MCF 10A (cell line): ENCODE measurements around the gene BMP8B. TPM values are rescaled to one million over a fixed set of nuclear protein-coding genes. Genes with fewer than 3 reads are reported as not detected.

Source experiments
- BruUV-seq: library from RNA; stranded (reverse); fragments of 400-500 nt; replicated peaks from 2 replicates; lab custom pipeline; 2021; lab: Mats Ljungman, UMichigan
- CTCF ChIA-PET: fragments of 300-600 bp; sonication (Branson Sonifier 250); formaldehyde crosslinking; extraction: SDS; loops from one replicate; lab custom pipeline; 2021; ENCODE audit warnings: antibody characterized with exemption, inconsistent platforms; lab: Yijun Ruan, JAX
- POLR2A ChIA-PET: fragments of 300-600, 350-650 bp; sonication (Branson Sonifier 250); formaldehyde crosslinking; extraction: SDS; loops from one replicate; lab custom pipeline; 2020; ENCODE audit warnings: antibody characterized with exemption, inconsistent platforms; lab: Yijun Ruan, JAX
- DNase-seq: peaks from one replicate; pipeline ENCODE4 v3.0.0-alpha.2; 2018; ENCODE audit not compliant: unreplicated experiment
- H3K27ac Mint-ChIP-seq: one replicate; pipeline ENCODE4 v1.8.0; 2022; ENCODE audit warnings: mild to moderate bottlenecking, low read depth, mixed read lengths; ENCODE audit not compliant: unreplicated experiment
- H3K27me3 Mint-ChIP-seq: one replicate; pipeline ENCODE4 v1.8.0; 2022; ENCODE audit warnings: mixed read lengths; ENCODE audit not compliant: insufficient read depth, unreplicated experiment
- H3K36me3 Mint-ChIP-seq: one replicate; pipeline ENCODE4 v1.8.0; 2022; ENCODE audit warnings: mild to moderate bottlenecking, moderate library complexity, mixed read lengths; ENCODE audit not compliant: insufficient read depth, unreplicated experiment
- H3K4me1 Mint-ChIP-seq: one replicate; pipeline ENCODE4 v1.8.0; 2022; ENCODE audit warnings: mixed read lengths; ENCODE audit not compliant: insufficient read depth, unreplicated experiment
- H3K4me3 Mint-ChIP-seq: one replicate; pipeline ENCODE4 v1.8.0; 2022; ENCODE audit warnings: mild to moderate bottlenecking, moderate library complexity, mixed read lengths; ENCODE audit not compliant: unreplicated experiment
- H3K9me3 Mint-ChIP-seq: one replicate; pipeline ENCODE4 v1.8.0; 2022; ENCODE audit warnings: mixed read lengths; ENCODE audit not compliant: unreplicated experiment
- CTCF ChIP-seq: fragments of 200-600 bp; IDR thresholded peaks from one replicate; pipeline ENCODE4 v1.8.0; 2022; ENCODE audit warnings: antibody characterized with exemption, mild to moderate bottlenecking; ENCODE audit not compliant: unreplicated experiment
- intact Hi-C: fragments of 100-400 bp; cut with micrococcal nuclease; formaldehyde crosslinking; loops from 2 replicates; pipeline ENCODE4 v1.14.1; 2022
- total RNA-seq: library from RNA; stranded (reverse); gene quantifications from 2 replicates; pipeline ENCODE4 v1.2.3, GENCODE V29; 2022

Gene BMP8B
- total RNA-seq, 1 experiment from 2014 or later, result 0.21 TPM

GRCh38 chr1:39755965-39756659 is 32.6 kb downstream of the BMP8B start:
- ChIA-PET CTCF (no interaction called here), POLR2A (no interaction called here)
- no peaks in the 10 kb centered on the region for H3K27me3 Mint-ChIP-seq
- no TSS peak for BruUV-seq
- no peak overlapping the region for H3K4me3 Mint-ChIP-seq
- H3K36me3 Mint-ChIP-seq, result peaks cover 50% of the 10 kb centered on the region
- no peak for TF ChIP-seq CTCF
- H3K27ac Mint-ChIP-seq, result no peak overlapping the region
- no peak for DNase-seq
- intact Hi-C loops, result no loop called here
- H3K4me1 Mint-ChIP-seq, result no peaks in the 10 kb centered on the region
- no peaks in the 10 kb centered on the region for H3K9me3 Mint-ChIP-seq

- ChIA-PET CTCF (interaction anchor here (0.6 to 1.1 kb wide), 4 partner anchors 8 to 148 kb away, joined by 3 to 5 read pairs (median 3); no protein-coding TSS in a partner anchor), POLR2A (no interaction called here)
- DNase-seq, result no peak
- no peaks in the 10 kb centered on the region for H3K27me3 Mint-ChIP-seq
- H3K27ac Mint-ChIP-seq, result no peak overlapping the region
- intact Hi-C loops, result no loop called here
- peaks cover 61% of the 10 kb centered on the region for H3K36me3 Mint-ChIP-seq
- H3K4me3 Mint-ChIP-seq, result no peak overlapping the region
- TF ChIP-seq CTCF, result no peak
- H3K9me3 Mint-ChIP-seq, result no peaks in the 10 kb centered on the region
- H3K4me1 Mint-ChIP-seq, result no peaks in the 10 kb centered on the region
- no TSS peak for BruUV-seq
These were observed 33.7 kb downstream of the BMP8B start for GRCh38 chr1:39754906-39755504.

- H3K4me1 Mint-ChIP-seq, result no peaks in the 10 kb centered on the region
- BruUV-seq, result no TSS peak
These were observed 34.6 kb downstream of the BMP8B start for GRCh38 chr1:39754026-39754570.

More at GRCh38 chr1:39754026-39754570, 34.6 kb downstream of the BMP8B start:
- no peak for DNase-seq
- ChIA-PET POLR2A (no interaction called here), CTCF (no interaction called here)
- H3K36me3 Mint-ChIP-seq, result peaks cover 64% of the 10 kb centered on the region
- no peak for TF ChIP-seq CTCF
- no peak overlapping the region for H3K27ac Mint-ChIP-seq
- no peaks in the 10 kb centered on the region for H3K27me3 Mint-ChIP-seq
- no peaks in the 10 kb centered on the region for H3K9me3 Mint-ChIP-seq
- intact Hi-C loops, result no loop called here
- H3K4me3 Mint-ChIP-seq, result no peak overlapping the region
